Ramos (cell line): ENCODE measurements around the gene NCLN.
"Not testable (repeated sequence)": the region's sequence is repeated elsewhere in the genome, so short reads cannot be mapped to it uniquely, and the experiment has no call there.

ENCODE experiments used
- in situ Hi-C: fragments of 300-500 bp; cut with MboI; formaldehyde crosslinking; loops from one replicate; pipeline ENCODE4 v1.14.3; 2022; ENCODE audit warnings: low sequenced_read_pairs; ENCODE audit not compliant: unreplicated experiment

Gene NCLN

DNA sequence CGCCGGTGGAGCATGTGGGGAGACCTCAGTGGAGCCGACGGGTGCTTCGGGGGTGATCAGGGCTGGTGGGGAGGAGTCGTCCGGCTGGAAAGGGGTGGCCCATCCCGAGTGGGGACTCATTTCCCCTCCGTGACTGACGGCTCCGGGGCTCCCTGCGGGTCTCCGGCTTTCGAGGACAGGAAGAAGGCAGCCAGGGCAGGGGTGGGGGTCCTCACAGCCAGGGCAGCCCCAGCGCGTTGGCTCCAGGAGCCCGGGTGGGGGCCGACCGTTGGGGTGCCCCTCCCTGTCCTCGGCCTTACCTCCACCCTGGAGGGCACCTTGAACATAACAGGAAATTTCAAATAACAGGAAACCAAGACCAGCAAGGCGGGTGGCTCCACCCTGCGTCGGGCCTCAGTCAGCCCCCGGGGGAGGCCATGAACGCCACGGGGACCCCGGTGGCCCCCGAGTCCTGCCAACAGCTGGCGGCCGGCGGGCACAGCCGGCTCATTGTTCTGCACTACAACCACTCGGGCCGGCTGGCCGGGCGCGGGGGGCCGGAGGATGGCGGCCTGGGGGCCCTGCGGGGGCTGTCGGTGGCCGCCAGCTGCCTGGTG is 7.3 kb upstream of the NCLN start, which contains the start of gene S1PR4:
S1PR4 (plus strand) TSS at position 393 of the 596 bp plus-strand sequence; CDS start at position 417, 24 bp downstream.
- in situ Hi-C loops: no loop called here

DNA sequence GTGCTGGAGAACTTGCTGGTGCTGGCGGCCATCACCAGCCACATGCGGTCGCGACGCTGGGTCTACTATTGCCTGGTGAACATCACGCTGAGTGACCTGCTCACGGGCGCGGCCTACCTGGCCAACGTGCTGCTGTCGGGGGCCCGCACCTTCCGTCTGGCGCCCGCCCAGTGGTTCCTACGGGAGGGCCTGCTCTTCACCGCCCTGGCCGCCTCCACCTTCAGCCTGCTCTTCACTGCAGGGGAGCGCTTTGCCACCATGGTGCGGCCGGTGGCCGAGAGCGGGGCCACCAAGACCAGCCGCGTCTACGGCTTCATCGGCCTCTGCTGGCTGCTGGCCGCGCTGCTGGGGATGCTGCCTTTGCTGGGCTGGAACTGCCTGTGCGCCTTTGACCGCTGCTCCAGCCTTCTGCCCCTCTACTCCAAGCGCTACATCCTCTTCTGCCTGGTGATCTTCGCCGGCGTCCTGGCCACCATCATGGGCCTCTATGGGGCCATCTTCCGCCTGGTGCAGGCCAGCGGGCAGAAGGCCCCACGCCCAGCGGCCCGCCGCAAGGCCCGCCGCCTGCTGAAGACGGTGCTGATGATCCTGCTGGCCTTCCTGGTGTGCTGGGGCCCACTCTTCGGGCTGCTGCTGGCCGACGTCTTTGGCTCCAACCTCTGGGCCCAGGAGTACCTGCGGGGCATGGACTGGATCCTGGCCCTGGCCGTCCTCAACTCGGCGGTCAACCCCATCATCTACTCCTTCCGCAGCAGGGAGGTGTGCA is 6.6 kb upstream of the NCLN start:
- in situ Hi-C loops: no loop called here

DNA sequence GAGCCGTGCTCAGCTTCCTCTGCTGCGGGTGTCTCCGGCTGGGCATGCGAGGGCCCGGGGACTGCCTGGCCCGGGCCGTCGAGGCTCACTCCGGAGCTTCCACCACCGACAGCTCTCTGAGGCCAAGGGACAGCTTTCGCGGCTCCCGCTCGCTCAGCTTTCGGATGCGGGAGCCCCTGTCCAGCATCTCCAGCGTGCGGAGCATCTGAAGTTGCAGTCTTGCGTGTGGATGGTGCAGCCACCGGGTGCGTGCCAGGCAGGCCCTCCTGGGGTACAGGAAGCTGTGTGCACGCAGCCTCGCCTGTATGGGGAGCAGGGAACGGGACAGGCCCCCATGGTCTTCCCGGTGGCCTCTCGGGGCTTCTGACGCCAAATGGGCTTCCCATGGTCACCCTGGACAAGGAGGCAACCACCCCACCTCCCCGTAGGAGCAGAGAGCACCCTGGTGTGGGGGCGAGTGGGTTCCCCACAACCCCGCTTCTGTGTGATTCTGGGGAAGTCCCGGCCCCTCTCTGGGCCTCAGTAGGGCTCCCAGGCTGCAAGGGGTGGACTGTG is 5.9 kb upstream of the NCLN start:
- in situ Hi-C loops: no loop called here

DNA sequence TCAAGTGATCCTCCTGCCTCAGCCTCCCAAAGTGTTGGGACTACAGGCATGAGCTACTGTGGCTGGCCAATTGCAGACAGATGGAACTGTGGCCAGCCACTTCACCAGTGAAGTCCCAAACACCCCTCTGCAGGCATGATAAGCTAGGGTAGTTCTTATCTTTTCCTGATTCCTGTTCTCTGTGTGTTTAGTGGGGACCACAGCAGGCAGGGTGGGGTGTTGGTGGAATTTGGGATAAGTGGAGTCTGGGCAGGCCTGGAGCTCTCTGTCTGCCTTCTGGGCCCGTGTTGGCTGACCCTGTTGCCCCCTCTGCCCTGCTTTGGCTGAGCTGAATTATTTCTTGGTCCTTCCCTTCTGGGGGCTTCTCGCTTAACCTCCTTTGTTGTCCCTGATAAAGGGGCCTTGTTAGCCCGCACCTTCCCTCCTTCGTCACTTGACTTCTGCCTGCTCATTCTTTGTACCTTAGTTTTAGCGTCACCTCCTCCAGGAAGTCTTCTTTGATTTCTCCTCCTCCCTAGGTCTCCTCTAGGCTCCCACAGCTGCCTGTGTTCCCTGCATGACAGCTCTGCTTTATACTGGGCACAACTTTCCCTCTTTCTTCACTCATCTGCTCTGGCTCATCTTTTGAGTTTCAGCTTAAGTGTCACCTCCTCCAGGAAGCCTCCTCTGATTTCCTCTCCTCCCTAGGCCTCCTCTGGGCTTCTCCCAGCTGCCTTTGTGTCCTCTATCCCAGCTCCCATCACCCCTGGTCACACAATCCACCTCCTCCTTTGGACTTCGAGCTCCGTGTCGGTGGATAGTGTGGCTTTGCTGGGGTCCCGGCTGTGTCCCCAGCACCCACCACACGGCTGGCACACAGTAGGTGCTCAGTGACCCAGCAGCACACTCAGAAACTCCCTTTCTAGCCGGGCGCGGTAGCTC is 1.7 kb upstream of the NCLN start:
- in situ Hi-C loops: no loop called here

DNA sequence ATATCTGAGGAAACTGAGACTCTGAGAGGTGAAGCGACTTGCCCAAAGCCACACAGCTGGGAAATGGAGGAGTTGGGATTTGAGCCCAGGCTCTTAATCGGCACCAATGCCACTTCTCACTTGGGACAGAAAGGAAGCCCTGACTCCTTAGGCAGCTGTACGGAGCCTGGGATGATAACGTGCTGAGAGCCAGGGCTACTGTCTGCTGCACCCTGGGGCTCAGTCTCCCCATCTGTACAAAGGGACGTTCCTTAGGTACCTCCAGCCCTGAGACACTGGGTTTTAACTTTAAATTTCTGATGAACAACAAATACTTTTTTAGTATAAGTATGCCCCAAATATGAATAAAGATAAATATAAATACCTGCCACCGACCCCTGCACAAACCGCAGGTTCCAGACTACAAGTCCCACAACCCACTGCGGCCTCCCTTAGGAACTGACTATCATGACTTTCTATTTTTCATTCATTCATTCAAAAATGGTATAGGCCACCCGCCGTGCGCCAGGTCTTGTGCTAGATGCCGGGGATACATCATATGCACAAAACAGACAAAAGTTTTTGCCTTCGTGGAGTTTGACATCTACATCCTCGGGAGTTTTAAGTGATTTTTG is 776 bp upstream of the NCLN start:
- in situ Hi-C loops: no loop called here

DNA sequence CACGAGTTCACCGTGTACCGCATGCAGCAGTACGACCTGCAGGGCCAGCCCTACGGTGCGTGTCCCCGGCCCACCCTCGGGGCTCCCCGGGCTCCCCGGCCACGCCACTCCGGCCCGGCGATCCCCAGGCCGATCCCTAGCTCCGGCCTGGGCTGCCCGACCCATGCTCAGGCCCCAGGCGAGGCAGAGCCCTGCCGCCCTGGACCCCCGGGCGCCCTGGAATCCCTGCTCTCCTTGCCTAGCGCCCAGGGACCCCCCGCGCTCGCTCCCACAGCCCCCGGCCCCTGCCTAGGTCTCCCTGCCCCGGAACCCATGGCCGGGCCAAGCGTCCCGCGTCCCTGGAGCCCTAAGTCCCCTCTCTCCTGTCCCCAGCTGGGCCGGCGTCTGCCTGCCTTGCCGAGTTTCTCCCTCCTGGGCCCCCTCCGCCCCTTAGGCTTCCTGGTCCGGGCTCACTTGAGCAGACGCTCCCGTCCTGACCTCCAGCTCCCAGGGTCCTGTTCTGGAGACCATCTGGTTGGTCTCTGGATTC is 494 bp downstream of the NCLN start:
- in situ Hi-C loops: no loop called here

DNA sequence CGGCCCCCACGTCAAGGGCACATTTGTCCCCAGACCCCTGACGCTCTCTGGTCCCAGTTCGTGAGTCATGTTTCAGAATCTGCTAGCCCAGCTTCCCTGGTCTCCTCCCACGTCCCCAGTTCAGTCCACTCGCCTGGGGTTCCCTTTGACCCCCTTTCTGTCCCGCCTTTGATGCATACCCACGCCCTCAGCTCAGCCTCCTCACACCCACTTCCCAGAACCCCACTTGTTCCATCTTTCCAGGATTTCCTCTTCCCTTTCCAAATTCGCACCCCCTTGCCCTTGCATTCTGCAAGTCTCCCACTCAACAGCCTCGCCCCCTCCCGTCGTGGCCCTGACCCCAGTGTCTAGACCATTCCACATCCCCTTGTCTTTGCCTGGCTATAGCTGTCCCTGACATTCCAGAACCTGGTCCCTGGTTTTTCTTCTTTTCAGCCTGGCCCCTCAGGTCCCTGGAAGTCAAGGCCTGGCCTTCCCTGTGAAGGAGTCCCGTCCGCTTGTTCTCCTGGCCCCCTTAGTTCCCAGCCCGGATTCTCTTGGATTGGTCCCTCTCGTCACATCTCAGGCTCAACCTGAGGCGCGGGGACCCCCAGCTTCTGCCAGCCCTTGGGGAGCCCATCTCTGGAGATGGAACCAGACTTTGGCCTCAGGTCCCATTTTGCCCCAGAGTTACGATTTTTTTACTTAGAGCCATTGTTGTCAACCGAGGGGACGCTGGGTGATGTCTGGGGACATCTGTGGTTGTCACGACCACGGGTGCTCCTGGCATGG is 1.3 kb downstream of the NCLN start:
- in situ Hi-C loops: no loop called here

DNA sequence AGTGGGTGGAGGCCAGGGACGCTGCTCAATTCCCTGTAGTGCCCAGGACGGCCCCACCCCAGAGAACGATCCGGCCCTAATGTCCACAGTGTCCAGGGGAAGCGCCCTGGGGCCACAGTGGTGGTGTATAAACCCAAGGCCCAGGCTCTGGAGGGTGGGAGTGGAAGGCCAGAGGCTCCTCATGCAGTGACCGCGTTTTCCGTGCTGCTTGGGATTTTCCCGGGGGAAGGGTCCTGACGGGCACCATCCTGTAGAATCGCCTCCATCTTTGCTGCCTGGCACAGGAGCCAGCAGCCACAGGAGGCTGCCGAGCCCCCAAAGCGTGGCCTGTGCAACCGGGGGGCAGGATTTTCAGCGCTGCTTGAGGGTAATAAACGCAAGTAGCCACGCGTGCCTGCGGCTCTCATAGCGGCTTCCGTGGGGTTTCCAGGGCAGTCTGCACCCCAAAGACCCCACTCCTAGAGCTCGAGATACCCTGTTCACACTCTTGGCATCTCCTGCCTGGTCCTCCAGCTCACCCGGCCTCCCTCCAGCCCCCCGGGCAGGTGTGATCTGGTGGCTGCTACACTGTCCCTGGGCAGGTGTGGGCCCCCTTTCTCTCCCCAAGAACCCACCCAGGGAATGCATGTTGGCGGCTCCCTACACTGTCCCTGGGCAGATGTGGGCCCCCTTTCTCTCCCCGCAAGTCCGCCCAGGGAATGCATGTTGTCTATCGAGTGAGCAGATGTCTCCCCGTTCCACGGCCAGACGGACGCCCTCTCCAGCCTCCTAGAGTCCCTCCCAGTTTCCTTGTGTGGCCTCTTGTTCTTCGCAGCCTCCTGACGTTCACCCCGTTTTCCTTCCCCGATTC is 2.2 kb downstream of the NCLN start:
- in situ Hi-C loops: no loop called here

DNA sequence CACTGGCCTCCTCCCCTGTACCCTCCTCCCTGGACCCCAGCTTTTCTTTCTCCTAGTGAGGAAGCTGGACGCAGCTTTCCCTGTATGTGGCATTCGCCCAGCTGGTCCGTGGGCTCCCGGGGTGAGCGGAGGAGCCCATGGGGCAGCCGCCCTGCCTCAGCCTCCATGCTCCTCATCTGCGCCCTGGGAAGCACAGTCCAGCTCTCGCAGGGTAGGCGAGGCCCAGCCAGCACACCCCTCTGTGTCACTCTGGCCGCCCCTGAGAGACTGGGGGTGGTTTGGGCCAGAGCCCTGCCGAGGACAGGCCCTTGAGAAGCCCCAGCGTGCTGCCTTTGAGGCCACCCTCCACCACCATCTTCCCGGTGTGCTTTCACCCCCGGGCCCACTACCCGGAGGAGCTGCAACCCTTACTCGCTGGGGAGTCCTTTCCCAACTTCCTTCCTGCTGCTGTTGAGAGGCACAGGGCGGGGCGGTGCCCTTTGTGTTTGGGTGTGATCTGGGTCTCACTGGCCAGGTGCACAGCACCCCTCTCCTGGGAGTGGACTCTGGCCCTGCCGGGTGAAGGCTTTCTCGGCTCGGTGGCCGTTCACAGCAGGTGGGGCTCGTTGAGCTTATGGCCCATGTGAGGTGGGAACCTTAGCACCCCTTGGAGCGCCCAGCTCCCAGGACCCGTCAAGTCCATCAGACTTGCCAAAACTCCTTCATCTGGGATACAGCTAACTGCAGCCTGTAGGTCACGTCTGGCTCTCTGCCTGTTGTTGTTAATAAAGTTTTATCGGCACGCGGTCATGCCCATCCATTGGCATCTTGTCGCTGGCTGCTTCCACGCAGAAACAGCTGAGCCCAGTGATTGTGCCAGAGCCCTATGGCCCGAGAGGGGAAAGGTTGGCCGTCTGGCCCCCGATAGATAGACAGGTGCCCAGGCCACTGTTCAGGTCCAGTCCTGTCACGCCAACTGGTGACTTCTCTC is 3.2 kb downstream of the NCLN start:
- in situ Hi-C loops: no loop called here

DNA sequence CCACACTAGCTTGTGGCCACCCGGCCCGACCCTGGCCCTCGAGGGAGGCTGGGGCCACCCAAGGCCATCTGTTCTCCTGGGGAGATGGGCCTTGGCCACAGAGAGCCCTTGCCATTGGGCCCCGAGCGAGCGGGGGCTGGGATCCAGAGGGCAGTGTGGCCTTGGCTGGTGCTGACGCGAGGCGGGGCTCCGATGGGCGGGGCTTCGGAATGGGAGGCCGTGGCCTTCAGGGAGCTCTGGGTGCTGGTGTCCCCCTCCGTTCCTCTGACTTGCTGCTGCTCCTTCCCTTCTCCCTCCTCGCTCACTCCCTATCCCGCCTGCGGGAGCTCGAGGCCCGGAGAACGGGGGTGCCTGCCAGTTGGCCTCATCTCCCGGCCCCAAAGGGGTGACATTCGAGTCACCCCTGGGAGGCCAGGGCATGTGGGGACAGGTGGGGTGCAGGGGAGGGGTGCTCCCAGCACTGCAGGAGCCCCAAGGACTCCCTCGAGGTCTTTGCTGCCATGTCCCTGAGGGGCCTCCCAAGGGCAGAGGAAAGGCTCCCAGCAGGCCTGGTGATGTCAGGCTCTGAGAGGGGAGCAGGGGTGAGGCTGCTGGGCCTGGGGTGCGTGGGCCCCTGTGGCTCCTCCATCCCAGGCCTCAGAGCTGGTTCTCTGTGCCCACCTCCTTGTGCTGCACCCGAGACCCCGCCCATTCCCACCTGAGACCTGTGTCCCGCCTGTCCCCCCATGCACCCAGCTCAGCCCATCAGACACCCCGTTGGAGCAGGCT is 4.2 kb downstream of the NCLN start:
- in situ Hi-C loops: no loop called here

DNA sequence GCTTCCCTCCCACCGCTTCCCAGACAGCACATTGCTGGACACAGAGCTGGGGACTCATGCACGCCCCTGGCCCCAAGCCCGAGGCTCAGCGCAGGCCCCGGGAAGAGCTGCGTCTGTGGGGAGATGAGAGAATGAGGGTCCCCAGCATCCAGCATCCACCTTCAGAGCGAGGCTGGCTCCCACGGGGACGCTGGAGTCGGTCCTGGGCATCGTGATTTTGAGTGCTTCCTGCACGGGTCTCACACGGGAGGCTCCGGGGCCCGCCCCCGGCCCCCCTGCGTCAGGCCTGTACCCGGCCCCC is 4.7 kb downstream of the NCLN start:
- in situ Hi-C loops: no loop called here

DNA sequence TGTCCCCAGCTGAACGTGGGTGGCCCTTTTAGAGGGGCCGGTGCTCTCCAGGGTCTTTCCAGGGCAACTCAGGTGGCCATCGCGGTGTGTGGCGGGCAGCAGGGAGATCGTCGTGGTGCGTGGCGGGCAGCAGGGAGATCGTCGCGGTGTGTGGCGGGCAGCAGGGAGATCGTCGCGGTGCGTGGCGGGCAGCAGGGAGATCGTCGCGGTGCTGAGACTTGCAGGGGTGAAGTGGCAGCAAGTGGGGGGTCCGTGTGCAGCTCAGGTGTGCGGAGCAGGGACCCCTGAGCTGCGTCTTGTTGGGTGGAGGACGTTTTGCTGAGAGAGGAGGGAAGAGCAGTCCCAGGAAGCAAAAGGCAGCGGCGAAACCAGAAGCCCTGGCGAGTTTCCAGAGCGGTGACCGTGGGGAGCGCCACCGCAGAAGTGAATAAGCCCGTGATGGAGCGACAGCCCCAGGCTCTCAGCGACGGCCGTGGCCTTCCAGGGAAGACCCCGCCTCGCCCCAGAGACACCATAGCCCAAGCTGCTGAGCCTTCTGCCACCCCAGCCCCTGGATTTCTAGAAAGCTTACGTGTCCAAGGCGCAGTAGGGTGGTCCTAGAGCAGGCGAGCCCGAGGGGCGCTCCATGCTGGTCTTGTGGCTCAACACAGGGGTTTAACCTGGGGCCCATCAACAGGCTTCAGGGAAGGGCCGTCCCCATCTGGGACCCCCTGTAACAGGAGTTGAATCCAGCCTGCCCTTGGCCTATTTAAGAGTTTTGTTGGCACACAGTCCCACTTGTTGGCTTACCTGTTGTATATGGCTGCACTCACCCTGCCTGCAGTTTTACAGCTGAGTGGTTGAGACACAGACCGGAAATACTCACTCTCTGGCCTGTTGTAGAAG is 5.4 kb downstream of the NCLN start:
- in situ Hi-C loops: no loop called here

DNA sequence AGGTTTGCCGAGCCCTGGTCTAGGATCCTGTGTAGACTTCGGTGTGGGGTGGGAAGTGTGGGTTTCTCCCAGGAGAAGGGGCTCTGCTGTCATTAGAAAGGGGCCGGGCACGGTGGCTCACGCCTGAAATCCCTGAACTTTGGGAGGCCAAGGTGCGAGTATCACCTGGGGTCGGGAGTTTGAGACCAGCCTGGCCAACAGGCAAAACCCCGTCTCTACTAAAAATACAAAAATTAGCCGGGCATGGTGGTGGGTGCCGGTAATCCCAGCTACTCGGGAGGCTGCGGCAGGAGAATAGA is 6.0 kb downstream of the NCLN start:
- in situ Hi-C loops: not testable (repeated sequence)

DNA sequence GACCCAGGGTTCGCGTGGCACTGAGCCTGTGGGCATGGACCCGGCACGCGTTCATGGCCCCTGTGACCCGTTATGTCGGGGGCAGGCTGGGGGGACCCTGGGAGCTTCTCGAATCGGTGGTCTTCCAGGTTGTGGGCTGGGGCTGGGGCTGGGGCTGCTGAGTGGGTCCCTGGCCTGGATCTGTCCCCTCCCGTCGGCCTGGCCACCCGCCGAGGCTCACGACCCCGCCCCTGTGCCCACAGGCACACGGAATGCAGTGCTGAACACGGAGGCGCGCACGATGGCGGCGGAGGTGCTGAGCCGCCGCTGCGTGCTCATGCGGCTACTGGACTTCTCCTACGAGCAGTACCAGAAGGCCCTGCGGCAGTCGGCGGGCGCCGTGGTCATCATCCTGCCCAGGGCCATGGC is 6.5 kb downstream of the NCLN start:
- in situ Hi-C loops: no loop called here

DNA sequence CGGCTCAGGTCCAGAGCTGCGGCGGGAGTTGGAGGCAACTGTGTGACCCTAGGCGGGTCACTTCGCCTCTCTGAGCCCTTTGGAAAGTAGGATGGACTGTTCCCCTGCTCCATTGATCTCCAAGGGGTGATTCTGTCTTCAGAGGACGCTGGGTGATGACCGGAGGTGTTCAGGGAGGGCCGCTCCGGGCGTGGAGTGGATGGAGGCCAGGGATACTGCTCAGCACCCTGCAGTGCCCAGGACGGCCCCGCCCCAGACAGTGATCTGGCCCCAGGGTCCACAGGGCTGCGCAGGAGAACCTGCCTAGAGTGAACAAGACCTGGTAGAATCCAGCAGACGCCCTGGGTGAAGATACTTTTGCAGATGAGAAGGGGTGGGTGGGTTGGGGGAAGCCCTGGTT is 7.0 kb downstream of the NCLN start:
- in situ Hi-C loops: no loop called here
